Body of pancreas (tissue), 4 donors: ENCODE data around the gene ANKRD39. TPM values are rescaled to one million over a fixed set of nuclear protein-coding genes. Genes with fewer than 3 reads are reported as not detected.
A peak's percentile ranks its signal among the peaks of the same experiment; 100 is the strongest.

Experiments
- ATAC-seq: fragments of 150-250 bp; one replicate; pipeline ENCODE4 v1.9.1; 2016
- DNase-seq, 4 donors: peaks; one replicate each; pipeline ENCODE4 v3.0.0-alpha.2; 2019
- H3K27ac ChIP-seq, 4 donors: fragments of 200-600 bp; sonication (generic); 1 replicate in 3 of 4; 2 replicates in 1 of 4; pipeline versions ENCODE4 v1.5.1 to v1.6.1; 2016 to 2019; ENCODE audit warnings: mild to moderate bottlenecking in 1 of 4, mixed read lengths in 1 of 4, moderate library complexity in 1 of 4
- H3K27me3 ChIP-seq, 2 donors: fragments of 200-600 bp; sonication (generic); one replicate each; pipeline ENCODE4 v1.6.0; 2016; ENCODE audit warnings: mild to moderate bottlenecking in 1 of 2
- H3K36me3 ChIP-seq, 2 donors: fragments of 200-600 bp; sonication (generic); replicated peaks in 1 of 2; 2 replicates each; pipeline ENCODE4 v1.5.1; 2016; ENCODE audit warnings: low read depth in 2 of 2; ENCODE audit not compliant: insufficient read depth in 1 of 2
- H3K4me1 ChIP-seq: fragments of 200-600 bp; sonication (generic); one replicate; pipeline ENCODE4 v1.6.0; 2016
- H3K4me3 ChIP-seq, 2 donors: fragments of 200-600 bp; sonication (generic); 1 replicate in 1 of 2; 2 replicates in 1 of 2; pipeline ENCODE4 v1.5.1; 2016 to 2019
- H3K9me3 ChIP-seq, 3 donors: fragments of 200-600 bp; sonication (generic); 1 replicate in 2 of 3; 2 replicates in 1 of 3; pipeline ENCODE4 v1.5.1; 2016
- POLR2A ChIP-seq, 3 donors: fragments of 450-650 bp; IDR thresholded peaks; one replicate each; pipeline ENCODE4 v1.6.1; 2016; ENCODE audit warnings: antibody characterized with exemption in 3 of 3, mild to moderate bottlenecking in 2 of 3
- WGBS, 2 donors: methylation state at CpG; one replicate each; pipeline ENCODE4 v1.1.5; 2017; 5-methylcytosine and 5-hydroxymethylcytosine counted together
- intact Hi-C: fragments of 100-400 bp; cut with DNase I; formaldehyde crosslinking; loops from one replicate; pipeline ENCODE4 v1.15.1; 2023
- total RNA-seq, 2 donors: library from RNA; depleted of rRNA; stranded (reverse); fragments of >200 nt; gene quantifications; one replicate each; pipeline ENCODE4 v1.1.0, GENCODE V29; 2016
- TF ChIP-seq, protein P1 (sequence below), 7 experiments: fragments of 450-650 bp in 4 of 7; fragments of 200-600 bp in 3 of 7; sonication (generic) in 3 of 7; IDR thresholded peaks; one replicate each; pipeline ENCODE4 v1.5.1; 2016 to 2019; ENCODE audit warnings: antibody characterized with exemption in 7 of 7

Gene ANKRD39
- total RNA-seq, 2 donors from 2014 or later, result 2.3 to 14.3 TPM

DNA sequence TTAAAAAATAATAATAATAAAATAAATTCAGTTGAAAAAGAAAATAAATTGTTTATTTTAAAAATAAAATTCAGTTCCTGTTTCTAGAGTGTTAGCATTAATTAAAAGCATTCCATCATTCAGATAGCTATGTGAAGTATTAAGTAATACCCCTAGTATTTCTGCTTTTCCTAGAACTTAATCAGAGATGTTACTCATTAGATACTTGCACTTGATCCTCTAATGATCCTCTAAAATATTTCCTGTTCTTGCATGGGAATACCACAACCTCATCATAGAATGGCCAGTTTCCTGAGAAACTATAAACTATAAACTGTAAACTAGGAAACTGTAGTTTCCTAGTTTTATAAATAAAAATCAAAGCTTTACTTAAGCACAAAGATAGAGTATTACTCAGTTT, 52.8 kb downstream of the ANKRD39 start:
- Histone ChIP-seq H3K4me1 (peaks cover 7% of the 10 kb centered on the region), H3K27ac (no peak overlapping the region), H3K36me3 (no peaks in the 10 kb centered on the region), H3K27me3 (no peaks in the 10 kb centered on the region), H3K9me3 (no peaks in the 10 kb centered on the region), H3K4me3 (no peak overlapping the region)
- ATAC-seq, result no peak
- intact Hi-C loops, result loop anchor here (5.0 kb wide), 1 partner anchor 253 kb away; no protein-coding TSS in a partner anchor
- no peak for DNase-seq
- TF ChIP-seq POLR2A (IDR thresholded peaks at IDR 0.05), result no peak
- TF ChIP-seq, protein P1, sequence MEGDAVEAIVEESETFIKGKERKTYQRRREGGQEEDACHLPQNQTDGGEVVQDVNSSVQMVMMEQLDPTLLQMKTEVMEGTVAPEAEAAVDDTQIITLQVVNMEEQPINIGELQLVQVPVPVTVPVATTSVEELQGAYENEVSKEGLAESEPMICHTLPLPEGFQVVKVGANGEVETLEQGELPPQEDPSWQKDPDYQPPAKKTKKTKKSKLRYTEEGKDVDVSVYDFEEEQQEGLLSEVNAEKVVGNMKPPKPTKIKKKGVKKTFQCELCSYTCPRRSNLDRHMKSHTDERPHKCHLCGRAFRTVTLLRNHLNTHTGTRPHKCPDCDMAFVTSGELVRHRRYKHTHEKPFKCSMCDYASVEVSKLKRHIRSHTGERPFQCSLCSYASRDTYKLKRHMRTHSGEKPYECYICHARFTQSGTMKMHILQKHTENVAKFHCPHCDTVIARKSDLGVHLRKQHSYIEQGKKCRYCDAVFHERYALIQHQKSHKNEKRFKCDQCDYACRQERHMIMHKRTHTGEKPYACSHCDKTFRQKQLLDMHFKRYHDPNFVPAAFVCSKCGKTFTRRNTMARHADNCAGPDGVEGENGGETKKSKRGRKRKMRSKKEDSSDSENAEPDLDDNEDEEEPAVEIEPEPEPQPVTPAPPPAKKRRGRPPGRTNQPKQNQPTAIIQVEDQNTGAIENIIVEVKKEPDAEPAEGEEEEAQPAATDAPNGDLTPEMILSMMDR (IDR thresholded peaks at IDR 0.05), result no peak

DNA sequence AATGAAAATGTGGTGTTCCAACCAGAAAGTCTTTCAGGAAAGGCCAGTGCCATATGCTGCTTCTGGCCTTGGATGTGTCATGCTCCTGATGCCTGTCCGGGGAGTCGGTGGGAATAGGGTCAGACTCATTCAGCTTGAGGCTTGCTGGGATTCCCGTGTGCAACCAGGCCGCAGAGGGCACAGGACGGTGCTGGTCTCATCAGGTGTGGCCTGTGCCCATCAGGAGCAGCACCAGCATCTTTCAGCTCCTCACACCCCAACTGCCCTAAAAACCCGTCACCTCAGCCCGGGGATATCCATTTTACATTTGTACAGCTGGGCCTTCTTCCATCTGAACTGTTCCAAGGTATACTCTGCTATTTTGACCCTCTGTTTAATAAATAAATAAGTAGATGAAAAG, 55.1 kb downstream of the ANKRD39 start:
- Histone ChIP-seq H3K27me3 (no peaks in the 10 kb centered on the region), H3K9me3 (no peaks in the 10 kb centered on the region), H3K4me1 (peaks cover 7% of the 10 kb centered on the region), H3K27ac (no peak overlapping the region), H3K36me3 (no peaks in the 10 kb centered on the region), H3K4me3 (no peak overlapping the region)
- intact Hi-C loops, result loop anchor here (5.0 kb wide), 1 partner anchor 250 kb away; no protein-coding TSS in a partner anchor
- TF ChIP-seq, protein P1 (IDR thresholded peaks at IDR 0.05), result no peak
- TF ChIP-seq POLR2A (IDR thresholded peaks at IDR 0.05), result no peak
- 73 to 89% methylated on average over 4 to 7 of the region's 7 CpGs for WGBS, 2 donors
- DNase-seq (no peak), ATAC-seq (no peak)

DNA sequence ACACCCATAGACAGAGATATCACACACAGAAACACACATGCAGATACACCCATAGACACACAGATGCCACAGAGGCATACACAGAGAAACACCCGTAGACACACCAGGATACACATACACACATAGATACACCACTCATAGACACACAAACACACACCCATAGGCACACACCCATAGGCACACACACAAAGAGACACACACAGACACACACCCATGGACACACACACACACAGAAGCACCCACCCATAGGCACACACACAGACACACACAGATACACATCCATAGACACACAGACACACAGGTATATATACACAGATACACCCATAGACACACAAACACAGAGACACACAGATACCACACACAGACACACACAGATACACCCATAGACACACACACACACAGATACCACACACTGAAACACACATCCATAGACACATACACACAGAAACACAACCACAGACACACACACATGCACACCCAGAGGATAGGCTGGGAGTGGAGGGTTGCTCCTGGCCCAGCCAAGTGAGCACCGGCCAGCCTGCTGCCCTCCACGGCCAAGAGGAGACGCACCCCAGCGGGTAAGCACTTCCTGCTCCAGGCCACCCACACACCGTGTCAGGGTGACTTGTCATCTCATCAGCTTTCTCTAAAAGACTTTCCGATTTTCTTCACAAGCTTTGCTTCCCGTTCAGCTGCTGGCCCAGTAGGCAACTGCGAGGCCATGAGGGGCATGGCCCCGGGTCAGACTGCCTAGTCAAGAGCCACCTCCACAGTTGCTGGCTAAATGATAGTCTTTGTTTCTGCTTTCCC, 55.8 kb downstream of the ANKRD39 start:
- WGBS, 2 donors, result 90 to 91% methylated on average over 9 to 10 of the region's 10 CpGs
- ATAC-seq (no peak), DNase-seq (no peak)
- H3K36me3 ChIP-seq, result no peaks in the 10 kb centered on the region
- no peak overlapping the region for H3K4me3 ChIP-seq
- intact Hi-C loops, result loop anchor here (5.0 kb wide), 1 partner anchor 250 kb away; no protein-coding TSS in a partner anchor
- no peak overlapping the region for H3K27ac ChIP-seq
- TF ChIP-seq POLR2A (IDR thresholded peaks at IDR 0.05), result no peak
- TF ChIP-seq, protein P1 (IDR thresholded peaks at IDR 0.05), result no peak
- H3K9me3 ChIP-seq, result no peaks in the 10 kb centered on the region
- peaks cover 7% of the 10 kb centered on the region for H3K4me1 ChIP-seq
- H3K27me3 ChIP-seq, result no peaks in the 10 kb centered on the region

DNA sequence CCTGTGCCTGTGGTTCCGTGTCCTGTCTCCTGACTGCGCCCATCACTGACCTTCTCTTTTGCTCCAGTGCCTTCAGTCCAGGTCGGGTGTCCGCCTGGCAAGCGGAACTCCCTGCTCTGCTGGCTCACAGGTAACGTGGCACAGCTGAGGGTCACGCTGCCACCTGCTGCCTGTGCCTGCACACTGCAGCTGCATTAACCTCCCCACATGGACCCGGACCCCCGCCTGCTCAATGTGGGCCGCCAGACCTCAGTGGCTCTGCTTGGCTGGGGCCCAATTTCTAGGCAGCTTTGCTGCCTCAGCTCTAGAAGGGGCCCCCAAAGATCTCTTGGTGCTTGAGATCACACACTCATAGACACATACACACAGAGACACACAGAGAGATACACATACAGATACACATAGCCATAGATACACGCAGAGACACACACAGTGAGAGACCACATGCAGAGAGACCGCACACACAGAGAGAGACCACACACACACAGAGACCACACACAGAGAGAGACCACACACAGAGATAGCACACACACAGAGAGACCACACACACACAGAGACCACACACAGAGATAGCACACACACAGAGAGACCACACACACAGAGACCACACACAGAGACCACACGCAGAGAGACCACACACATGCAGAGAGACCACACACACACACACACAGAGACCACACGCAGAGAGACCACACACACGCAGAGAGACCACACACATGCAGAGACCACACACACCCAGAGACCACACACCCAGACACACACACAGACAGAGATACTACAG, 56.6 kb downstream of the ANKRD39 start:
- H3K27me3 ChIP-seq, result no peaks in the 10 kb centered on the region
- intact Hi-C loops, result loop anchor here (5.0 kb wide), 1 partner anchor 249 kb away; no protein-coding TSS in a partner anchor
- H3K36me3 ChIP-seq, result no peaks in the 10 kb centered on the region
- DNase-seq, result peak; percentile 80 to 88 (median 84)
- H3K4me1 ChIP-seq, result peaks cover 7% of the 10 kb centered on the region
- H3K27ac ChIP-seq, result no peak overlapping the region
- ATAC-seq, result peak; percentile 94
- no peaks in the 10 kb centered on the region for H3K9me3 ChIP-seq
- no peak overlapping the region for H3K4me3 ChIP-seq
- WGBS, 2 donors, result 33 to 39% methylated on average over 7 to 15 of the region's 15 CpGs
- TF ChIP-seq POLR2A (IDR thresholded peaks at IDR 0.05), result no peak
- TF ChIP-seq, protein P1 (IDR thresholded peaks at IDR 0.05), result peak; percentile 80 to 94 (median 91)
